HepG2 (cell line): ENCODE results near the gene RASA3. TPM values are rescaled to one million over a fixed set of nuclear protein-coding genes. Genes with fewer than 3 reads are reported as not detected.
"Not testable (repeated sequence)": the region's sequence is repeated elsewhere in the genome, so short reads cannot be mapped to it uniquely, and the experiment has no call there.

Source experiments
- ATAC-seq: fragments of 200-7000 bp; cut with Tn5 transposase; 3 replicates; pipeline ENCODE4 v1.9.1; 2020; ENCODE audit warnings: mild to moderate bottlenecking, moderate library complexity
- BruUV-seq: library from RNA; stranded (reverse); fragments of 400-500 nt; replicated peaks from 2 replicates; lab custom pipeline; 2021; lab: Mats Ljungman, UMichigan
- CTCF ChIA-PET: fragments of 300-600 bp; formaldehyde crosslinking; extraction: SDS; loops from one replicate; lab custom pipeline; 2021; ENCODE audit warnings: low total read pairs, inconsistent platforms, low intra/inter-chr PET ratio; lab: Yijun Ruan, JAX
- POLR2A ChIA-PET: fragments of 350-600 bp; sonication (Branson Sonifier 250); formaldehyde crosslinking; loops from one replicate; lab custom pipeline; 2020; ENCODE audit warnings: antibody characterized with exemption, inconsistent platforms; lab: Yijun Ruan, JAX
- DNase-seq: peaks from one replicate; pipeline ENCODE4 v3.0.0-alpha.2; 2015; ENCODE audit warnings: low spot score
- FAIRE-seq: peaks from 3 replicates; lab custom pipeline; 2011; peaks lifted over from hg19 to GRCh38; lab: Jason Lieb, UNC
- H2AFZ ChIP-seq: one replicate; pipeline ENCODE4 v1.6.1; 2011; ENCODE audit warnings: low read length, inconsistent platforms
- H3K27ac ChIP-seq: fragments of 300-600 bp; 3 replicates; pipeline ENCODE4 v1.8.0; 2011; ENCODE audit warnings: mixed run types, mild to moderate bottlenecking, mixed read lengths, low read length, inconsistent platforms; ENCODE audit not compliant: insufficient read depth; ENCODE audit errors: extremely low read length
- H3K27me3 ChIP-seq, 2 experiments: fragments of 200-600 bp in 1 of 2; 2 replicates in 1 of 2; 3 replicates in 1 of 2; pipeline versions ENCODE4 v1.6.0 to v1.8.0; 2011; ENCODE audit warnings: low read length in 2 of 2, mild to moderate bottlenecking in 2 of 2, moderate library complexity in 2 of 2, inconsistent platforms in 1 of 2; ENCODE audit not compliant: insufficient read depth in 2 of 2, control insufficient read depth in 1 of 2
- H3K36me3 ChIP-seq, 2 experiments: fragments of 200-600 bp in 1 of 2; replicated peaks in 1 of 2; 2 replicates in 1 of 2; 3 replicates in 1 of 2; pipeline versions ENCODE4 v1.5.1 to v1.8.0; 2011; ENCODE audit warnings: low read length in 2 of 2, inconsistent platforms in 1 of 2; ENCODE audit not compliant: insufficient read depth in 2 of 2, control insufficient read depth in 1 of 2
- H3K4me1 ChIP-seq: 2 replicates; pipeline ENCODE4 v1.5.1; 2012; ENCODE audit warnings: low read length, inconsistent platforms; ENCODE audit not compliant: insufficient read depth
- H3K4me2 ChIP-seq: 2 replicates; pipeline ENCODE4 v1.6.0; 2011; ENCODE audit warnings: low read depth, low read length, inconsistent platforms
- H3K4me3 ChIP-seq, 3 experiments: fragments of 200-600 bp in 1 of 3; sonication (generic), shearing (Covaris generic) in 1 of 3; replicated peaks in 1 of 3; 2 replicates each; pipeline ENCODE4 v1.5.1; 2011 to 2016; ENCODE audit warnings: low read length in 3 of 3, inconsistent platforms in 2 of 3, low read depth in 2 of 3, mild to moderate bottlenecking in 2 of 3, control low read depth in 1 of 3, mixed read lengths in 1 of 3; ENCODE audit not compliant: insufficient read depth in 1 of 3
- H3K79me2 ChIP-seq: one replicate; pipeline ENCODE4 v1.6.1; 2011; ENCODE audit warnings: low read length, inconsistent platforms; ENCODE audit not compliant: insufficient read depth
- H3K9ac ChIP-seq: 2 replicates; pipeline ENCODE4 v1.6.0; 2011; ENCODE audit warnings: mild to moderate bottlenecking, low read depth, low read length, inconsistent platforms; ENCODE audit not compliant: insufficient read depth
- H3K9me3 ChIP-seq: 2 replicates; pipeline ENCODE4 v1.5.1; 2012; ENCODE audit warnings: mild to moderate bottlenecking, low read length
- H4K20me1 ChIP-seq: 2 replicates; pipeline ENCODE4 v1.6.0; 2011; ENCODE audit warnings: inconsistent platforms, mild to moderate bottlenecking, low read length, moderate library complexity; ENCODE audit not compliant: insufficient read depth
- CEBPB ChIP-seq: IDR thresholded peaks from 2 replicates; pipeline ENCODE4 v1.6.1; 2011; ENCODE audit warnings: low read depth, low read length, improper control_type of control experiment, borderline replicate concordance
- IKZF1 ChIP-seq: fragments of 450-650 bp; IDR thresholded peaks from 2 replicates; pipeline ENCODE4 v1.7.1; 2016
- MEIS1 ChIP-seq: sonication (generic); formaldehyde crosslinking; IDR thresholded peaks from 2 replicates; pipeline ENCODE4 v1.9.0; 2021; ENCODE audit warnings: mild to moderate bottlenecking, missing genetic modification reagents, moderate library complexity, borderline replicate concordance
- SATB2 ChIP-seq: sonication (generic); formaldehyde crosslinking; IDR thresholded peaks from 2 replicates; pipeline ENCODE4 v1.5.0; 2020; ENCODE audit warnings: missing genetic modification reagents
- SIX1 ChIP-seq: sonication (generic); formaldehyde crosslinking; IDR thresholded peaks from 2 replicates; pipeline ENCODE4 v1.4.0; 2020; ENCODE audit warnings: missing genetic modification reagents, borderline replicate concordance
- ZNF382 ChIP-seq: sonication (generic); formaldehyde crosslinking; IDR thresholded peaks from 2 replicates; pipeline ENCODE4 v1.5.0; 2020; ENCODE audit warnings: missing genetic modification reagents, mild to moderate bottlenecking, borderline replicate concordance
- ZNF564 ChIP-seq: sonication (generic); formaldehyde crosslinking; IDR thresholded peaks from 2 replicates; pipeline ENCODE4 v1.8.1; 2023; ENCODE audit warnings: mild to moderate bottlenecking, missing genetic modification reagents
- WGBS: methylation state at CpG from one replicate; pipeline ENCODE4 v1.1.6; 2017; ENCODE audit warnings: low lambda C conversion rate; 5-methylcytosine and 5-hydroxymethylcytosine counted together
- in situ Hi-C: cut with HindIII; loops from 2 replicates; pipeline ENCODE4 v1.10.0; 2017; ENCODE audit warnings: low pct_unique_long_range_greater_than_20kb; ENCODE audit not compliant: extremely low pct_ligation_motif_present
- intact Hi-C: fragments of 100-400 bp; cut with micrococcal nuclease; formaldehyde crosslinking; loops from one replicate; pipeline ENCODE4 v1.10.0; 2022; ENCODE audit not compliant: unreplicated experiment
- polyA plus RNA-seq, 8 experiments: library from polyadenylated mRNA; depleted of rRNA in 3 of 8; stranded (reverse) in 7 of 8; unstranded in 1 of 8; fragments of >200 nt; fragmentation: Illumina TruSeq in 4 of 8; extraction: Trizol in 4 of 8; gene quantifications; 2 replicates each; pipeline versions ENCODE4 v1.2.1 to v1.2.3, GENCODE V29; 2011 to 2016; ENCODE audit warnings: low read depth in 4 of 8, missing spikeins in 1 of 8, mixed read lengths in 1 of 8; ENCODE audit not compliant: insufficient read depth in 1 of 8
- total RNA-seq, 5 experiments: library from RNA; depleted of rRNA; stranded (reverse); fragments of >200 nt; fragmentation: Illumina TruSeq; extraction: Trizol; gene quantifications; 2 replicates each; pipeline ENCODE4 v1.2.3, GENCODE V29; 2016; ENCODE audit warnings: low read depth in 1 of 5

The RASA3 gene
- total and polyA plus RNA-seq, 2 of the 13 experiments (the other 11 are each of a cell fraction or from before 2014, with no cell fraction given), result 0.05 TPM; not detected in 1

DNA sequence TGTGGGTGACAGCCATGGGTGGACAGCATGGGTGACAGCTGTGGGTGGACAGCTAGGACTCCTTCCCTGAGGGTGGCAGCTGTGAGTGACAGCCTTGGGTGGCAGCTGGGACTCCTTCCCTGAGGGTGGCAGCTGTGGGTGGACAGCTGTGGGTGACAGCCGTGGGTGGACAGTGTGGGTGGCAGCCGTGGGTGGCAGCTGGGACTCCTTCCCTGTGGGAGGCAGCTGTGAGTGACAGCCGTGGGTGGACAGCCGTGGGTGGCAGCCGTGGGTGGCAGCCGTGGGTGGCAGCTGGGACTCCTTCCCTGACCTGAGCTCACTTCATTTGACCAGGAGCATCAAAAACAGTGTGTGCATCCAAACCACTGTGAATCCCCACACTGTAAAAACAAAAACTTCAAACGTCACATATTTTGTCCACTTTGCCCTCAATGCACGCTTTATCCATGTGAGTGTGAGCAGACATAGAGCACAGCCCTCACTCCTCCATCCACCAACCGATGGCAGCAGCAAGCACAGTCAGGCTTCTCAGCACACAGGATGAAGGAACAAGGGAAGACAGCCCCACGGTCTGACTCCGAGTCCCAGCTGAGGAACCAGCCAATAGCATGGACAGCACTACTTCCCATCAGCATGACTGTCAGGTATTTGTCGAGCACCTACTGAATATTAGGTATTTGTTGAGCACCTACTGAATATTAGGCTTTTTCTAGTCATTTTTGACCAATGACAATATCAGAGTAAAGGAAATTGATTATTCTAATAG, 45.0 kb upstream of the RASA3 start (continued):
- TF ChIP-seq MEIS1 (CRISPR knock-in tag), result no peak
- no peak for TF ChIP-seq IKZF1

DNA sequence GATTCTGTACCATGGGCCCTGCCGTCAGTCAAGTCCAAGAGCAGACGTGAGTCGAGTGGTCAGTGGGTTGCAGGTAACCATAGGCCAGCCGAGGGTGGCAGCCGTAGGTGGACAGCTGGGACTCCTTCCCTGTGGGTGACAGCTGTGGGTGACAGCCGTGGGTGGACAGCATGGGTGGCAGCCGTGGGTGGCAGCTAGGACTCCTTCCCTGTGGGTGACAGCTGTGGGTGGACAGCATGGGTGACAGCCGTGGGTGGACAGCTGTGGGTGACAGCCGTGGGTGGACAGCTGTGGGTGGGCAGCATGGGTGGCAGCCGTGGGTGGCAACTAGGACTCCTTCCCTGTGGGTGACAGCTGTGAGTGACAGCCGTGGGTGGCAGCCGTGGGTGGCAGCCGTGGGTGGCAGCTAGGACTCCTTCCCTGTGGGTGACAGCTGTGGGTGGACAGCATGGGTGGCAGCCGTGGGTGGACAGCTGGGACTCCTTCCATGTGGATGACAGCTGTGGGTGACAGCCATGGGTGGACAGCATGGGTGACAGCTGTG, 44.0 kb upstream of the RASA3 start:
- POLR2A ChIA-PET, H3K79me2 ChIP-seq, H3K4me3 ChIP-seq, H3K36me3 ChIP-seq, H3K4me2 ChIP-seq, ATAC-seq, CTCF ChIA-PET, DNase-seq, H3K27ac ChIP-seq, BruUV-seq, H3K9ac ChIP-seq, intact Hi-C loops, H4K20me1 ChIP-seq, H2AFZ ChIP-seq, in situ Hi-C loops, H3K4me1 ChIP-seq, FAIRE-seq: not testable (repeated sequence)
- Histone ChIP-seq H3K9me3 (peaks cover 16% of the 10 kb centered on the region), H3K27me3 (peaks cover 2 to 36% of the 10 kb centered on the region in 2 experiments; a peak in 4 of 5 replicates)
- 10% methylated on average over 4 of the region's 14 CpGs for WGBS

DNA sequence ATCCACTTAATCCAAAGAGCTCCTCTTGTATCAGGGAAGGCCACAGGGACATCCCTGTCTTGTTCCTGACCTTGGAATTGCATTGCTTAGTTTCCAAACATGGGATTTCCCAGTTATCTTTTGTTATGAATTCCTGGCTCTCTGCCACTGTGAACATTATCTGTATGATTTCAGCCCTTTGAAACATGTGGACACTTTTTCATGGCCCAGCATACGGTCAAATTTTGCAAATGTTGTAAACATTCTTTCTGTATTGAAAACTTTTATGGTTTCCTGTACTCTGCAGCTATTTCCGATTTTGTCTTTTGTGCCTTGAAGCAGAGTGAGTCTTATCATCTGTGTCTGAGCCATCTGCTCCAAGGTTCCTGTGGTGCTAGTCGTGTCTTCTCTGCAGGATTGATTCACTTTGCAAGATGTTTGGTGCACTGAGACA, 42.1 kb upstream of the RASA3 start:
- intact Hi-C loops, result no loop called here
- H2AFZ ChIP-seq, result no peak overlapping the region
- no peak for FAIRE-seq

More for the DNA sequence above, 42.1 kb upstream of the RASA3 start:
- Histone ChIP-seq H3K9ac (no peak overlapping the region), H3K9me3 (peaks cover 16% of the 10 kb centered on the region), H3K79me2 (no peaks in the 10 kb centered on the region), H3K4me2 (no peak overlapping the region), H3K27ac (no peak overlapping the region), H4K20me1 (no peaks in the 10 kb centered on the region), H3K36me3 (no peaks in the 10 kb centered on the region), H3K4me3 (no peak overlapping the region), H3K4me1 (no peaks in the 10 kb centered on the region), H3K27me3 (peaks cover 0 to 19% of the 10 kb centered on the region in 2 experiments; a peak in 3 of 5 replicates)
- ATAC-seq (no peak), DNase-seq (no peak)
- in situ Hi-C loops, result no loop called here
- no TSS peak for BruUV-seq
- TF ChIP-seq CEBPB, result no peak
- no peak for TF ChIP-seq ZNF564 (CRISPR knock-in tag)
- no peak for TF ChIP-seq ZNF382 (CRISPR knock-in tag)
- TF ChIP-seq SIX1 (CRISPR knock-in tag), result no peak
- no peak for TF ChIP-seq SATB2
- 3% methylated on average over 3 of the region's 3 CpGs for WGBS
- CTCF ChIA-PET, result no interaction called here
- POLR2A ChIA-PET, result no interaction called here
